Colonic mucosa (tissue), 4 donors: ENCODE measurements around the gene RBAK. TPM values are rescaled to one million over a fixed set of nuclear protein-coding genes. Genes with fewer than 3 reads are reported as not detected.
"Not testable (repeated sequence)": the region's sequence is repeated elsewhere in the genome, so short reads cannot be mapped to it uniquely, and the experiment has no call there.

Experiments used
- DNase-seq: peaks from one replicate; pipeline ENCODE4 v3.0.0-alpha.2; 2020
- H3K27ac ChIP-seq: fragments of 200-600 bp; one replicate; pipeline ENCODE4 v1.8.0; 2021
- H3K27me3 ChIP-seq: fragments of 200-600 bp; one replicate; pipeline ENCODE4 v1.8.0; 2021
- H3K36me3 ChIP-seq: fragments of 200-600 bp; one replicate; pipeline ENCODE4 v1.8.0; 2021
- H3K4me1 ChIP-seq: fragments of 200-600 bp; one replicate; pipeline ENCODE4 v1.8.0; 2021; ENCODE audit warnings: mild to moderate bottlenecking
- H3K4me3 ChIP-seq: fragments of 200-600 bp; one replicate; pipeline ENCODE4 v1.8.0; 2021
- H3K9ac ChIP-seq, 2 donors: one replicate each; pipeline ENCODE4 v1.7.0; 2013; ENCODE audit warnings: control low read depth in 2 of 2, low read depth in 2 of 2, low read length in 2 of 2
- H3K9me3 ChIP-seq: fragments of 200-600 bp; one replicate; pipeline ENCODE4 v1.8.0; 2021
- intact Hi-C: fragments of 100-400 bp; cut with DNase I; formaldehyde crosslinking; loops from one replicate; pipeline ENCODE4 v1.14.1; 2022
- total RNA-seq, 2 donors: library from RNA; stranded (reverse); fragmentation: NEBNext Ultra II Directional in 1 of 2; extraction: Animal tissue kit (Norgen Biotek cat#: 25700) in 1 of 2; gene quantifications; one replicate each; pipeline ENCODE4 v1.2.1, GENCODE V29; 2021
- TF ChIP-seq, protein P1 (sequence below): fragments of 200-600 bp; IDR thresholded peaks from one replicate; pipeline ENCODE4 v1.8.0; 2022; ENCODE audit warnings: antibody characterized with exemption, mild to moderate bottlenecking
- donor health status: healthy.
- donor health status: DM: no; HTN: no; CAD: no.
- donor health status: DM: no; HTN: no; CAD: no.

Gene RBAK
- total RNA-seq, 2 donors from 2014 or later, result 8.0 to 11.8 TPM

DNA sequence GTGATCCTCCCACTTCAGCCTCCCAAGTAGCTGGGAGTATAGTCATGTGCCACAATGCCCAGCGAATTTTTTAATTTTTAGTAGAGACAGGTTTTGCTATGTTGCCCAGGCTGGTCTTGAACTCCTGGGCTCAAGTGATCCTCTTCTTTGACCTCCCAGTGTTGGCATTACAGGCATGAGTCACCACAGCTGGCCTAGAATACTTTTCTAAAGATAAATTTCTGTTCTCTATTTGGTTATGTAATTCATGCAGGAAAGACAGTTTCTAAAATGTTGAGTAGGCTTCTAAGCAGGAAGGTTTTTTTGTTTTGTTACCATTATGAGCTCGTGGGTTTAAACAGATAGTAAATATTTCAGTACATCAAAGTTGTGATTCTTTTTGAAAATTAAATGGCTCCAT, 5.0 kb downstream of the RBAK start:
- Histone ChIP-seq H3K27me3 (no peaks in the 10 kb centered on the region), H3K27ac (no peak overlapping the region), H3K9ac (no peak overlapping the region), H3K4me3 (no peak overlapping the region), H3K4me1 (no peaks in the 10 kb centered on the region), H3K9me3 (no peaks in the 10 kb centered on the region), H3K36me3 (no peaks in the 10 kb centered on the region)
- TF ChIP-seq, protein P1, sequence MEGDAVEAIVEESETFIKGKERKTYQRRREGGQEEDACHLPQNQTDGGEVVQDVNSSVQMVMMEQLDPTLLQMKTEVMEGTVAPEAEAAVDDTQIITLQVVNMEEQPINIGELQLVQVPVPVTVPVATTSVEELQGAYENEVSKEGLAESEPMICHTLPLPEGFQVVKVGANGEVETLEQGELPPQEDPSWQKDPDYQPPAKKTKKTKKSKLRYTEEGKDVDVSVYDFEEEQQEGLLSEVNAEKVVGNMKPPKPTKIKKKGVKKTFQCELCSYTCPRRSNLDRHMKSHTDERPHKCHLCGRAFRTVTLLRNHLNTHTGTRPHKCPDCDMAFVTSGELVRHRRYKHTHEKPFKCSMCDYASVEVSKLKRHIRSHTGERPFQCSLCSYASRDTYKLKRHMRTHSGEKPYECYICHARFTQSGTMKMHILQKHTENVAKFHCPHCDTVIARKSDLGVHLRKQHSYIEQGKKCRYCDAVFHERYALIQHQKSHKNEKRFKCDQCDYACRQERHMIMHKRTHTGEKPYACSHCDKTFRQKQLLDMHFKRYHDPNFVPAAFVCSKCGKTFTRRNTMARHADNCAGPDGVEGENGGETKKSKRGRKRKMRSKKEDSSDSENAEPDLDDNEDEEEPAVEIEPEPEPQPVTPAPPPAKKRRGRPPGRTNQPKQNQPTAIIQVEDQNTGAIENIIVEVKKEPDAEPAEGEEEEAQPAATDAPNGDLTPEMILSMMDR, result no peak
- intact Hi-C loops, result no loop called here
- DNase-seq, result no peak

DNA sequence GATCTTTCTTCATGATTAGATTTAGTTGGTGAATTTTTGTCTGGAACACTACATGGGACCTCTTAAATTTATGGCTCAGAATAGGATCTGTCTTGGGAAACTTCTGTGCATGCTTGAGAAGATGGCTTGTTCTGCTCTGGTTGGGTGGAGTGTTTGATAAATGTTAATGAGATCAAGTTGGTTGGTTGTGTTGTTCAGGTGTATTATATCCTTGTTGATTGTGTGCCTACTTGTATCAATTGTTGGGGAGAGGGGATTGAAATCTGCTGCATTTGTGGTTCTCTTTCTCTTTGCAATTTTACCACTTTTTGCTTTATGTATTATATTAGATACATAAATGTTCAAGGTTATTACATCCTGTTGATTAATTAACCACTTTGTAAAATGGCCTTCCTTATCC, 6.1 kb downstream of the RBAK start:
- DNase-seq, intact Hi-C loops, H3K27me3 ChIP-seq, H3K9ac ChIP-seq, H3K4me1 ChIP-seq, H3K36me3 ChIP-seq, H3K27ac ChIP-seq, H3K4me3 ChIP-seq, H3K9me3 ChIP-seq: not testable (repeated sequence)

DNA sequence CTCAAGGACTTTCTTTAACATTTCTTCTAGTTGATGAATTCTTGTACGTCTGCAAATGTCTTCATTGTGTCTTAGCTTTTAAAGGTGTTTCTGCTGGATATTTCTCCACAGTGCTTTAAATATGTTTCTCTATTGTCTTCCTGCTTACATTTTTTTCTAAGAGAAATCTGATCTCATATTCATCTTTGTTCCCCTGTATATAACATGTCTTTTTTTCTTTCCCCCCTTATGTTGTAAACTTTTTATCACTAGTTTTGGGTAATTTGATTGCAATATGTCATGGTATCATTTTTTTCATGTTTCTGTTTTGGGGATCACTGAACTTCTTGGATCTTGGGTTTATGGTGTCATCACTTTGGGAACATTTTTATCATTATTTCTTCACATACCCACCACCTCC, 7.5 kb downstream of the RBAK start:
- TF ChIP-seq, protein P1, result no peak
- Histone ChIP-seq H3K9me3 (no peaks in the 10 kb centered on the region), H3K36me3 (peaks cover 10% of the 10 kb centered on the region), H3K27me3 (no peaks in the 10 kb centered on the region), H3K4me1 (no peaks in the 10 kb centered on the region), H3K27ac (no peak overlapping the region), H3K9ac (no peak overlapping the region), H3K4me3 (no peak overlapping the region)
- intact Hi-C loops, result no loop called here
- DNase-seq, result no peak

DNA sequence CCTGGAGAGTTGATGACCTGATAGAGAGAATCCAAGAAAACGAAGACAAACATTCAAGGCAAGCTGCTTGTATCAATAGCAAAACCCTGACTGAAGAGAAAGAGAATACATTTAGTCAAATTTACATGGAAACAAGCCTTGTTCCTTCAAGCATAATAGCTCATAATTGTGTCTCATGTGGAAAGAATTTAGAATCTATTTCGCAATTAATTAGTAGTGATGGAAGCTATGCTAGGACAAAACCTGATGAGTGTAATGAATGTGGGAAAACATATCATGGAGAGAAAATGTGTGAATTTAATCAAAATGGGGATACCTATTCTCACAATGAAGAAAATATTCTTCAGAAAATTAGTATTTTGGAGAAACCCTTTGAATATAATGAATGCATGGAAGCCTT, 18.0 kb downstream of the RBAK start:
- Histone ChIP-seq H3K27me3 (no peaks in the 10 kb centered on the region), H3K9ac (no peak overlapping the region), H3K4me3 (no peak overlapping the region), H3K36me3 (peaks cover 51% of the 10 kb centered on the region), H3K9me3 (peaks cover 21% of the 10 kb centered on the region), H3K4me1 (no peaks in the 10 kb centered on the region), H3K27ac (no peak overlapping the region)
- no peak for DNase-seq
- intact Hi-C loops, result no loop called here
- TF ChIP-seq, protein P1, result no peak

DNA sequence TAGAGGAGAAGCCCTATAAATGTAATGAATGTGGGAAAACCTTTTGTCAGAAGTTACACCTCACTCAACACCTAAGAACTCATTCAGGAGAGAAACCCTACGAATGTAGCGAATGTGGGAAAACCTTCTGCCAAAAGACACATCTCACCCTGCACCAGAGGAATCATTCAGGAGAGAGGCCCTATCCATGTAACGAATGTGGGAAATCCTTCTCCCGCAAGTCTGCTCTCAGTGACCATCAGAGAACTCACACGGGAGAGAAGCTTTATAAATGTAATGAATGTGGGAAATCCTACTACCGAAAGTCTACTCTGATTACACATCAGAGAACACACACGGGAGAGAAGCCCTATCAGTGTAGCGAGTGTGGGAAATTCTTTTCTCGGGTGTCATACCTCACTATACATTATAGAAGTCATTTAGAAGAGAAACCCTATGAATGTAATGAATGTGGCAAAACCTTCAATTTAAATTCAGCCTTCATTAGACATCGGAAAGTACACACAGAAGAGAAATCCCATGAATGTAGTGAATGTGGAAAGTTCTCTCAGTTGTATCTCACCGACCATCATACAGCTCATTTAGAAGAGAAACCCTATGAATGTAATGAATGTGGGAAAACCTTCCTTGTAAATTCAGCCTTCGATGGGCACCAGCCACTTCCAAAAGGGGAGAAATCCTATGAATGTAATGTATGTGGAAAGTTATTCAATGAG, 18.9 kb downstream of the RBAK start:
- Histone ChIP-seq H3K27ac (no peak overlapping the region), H3K4me3 (no peak overlapping the region), H3K4me1 (no peaks in the 10 kb centered on the region), H3K9ac (no peak overlapping the region), H3K27me3 (no peaks in the 10 kb centered on the region), H3K9me3 (peaks cover 21% of the 10 kb centered on the region), H3K36me3 (peaks cover 42% of the 10 kb centered on the region)
- TF ChIP-seq, protein P1, result no peak
- intact Hi-C loops, result no loop called here
- no peak for DNase-seq

DNA sequence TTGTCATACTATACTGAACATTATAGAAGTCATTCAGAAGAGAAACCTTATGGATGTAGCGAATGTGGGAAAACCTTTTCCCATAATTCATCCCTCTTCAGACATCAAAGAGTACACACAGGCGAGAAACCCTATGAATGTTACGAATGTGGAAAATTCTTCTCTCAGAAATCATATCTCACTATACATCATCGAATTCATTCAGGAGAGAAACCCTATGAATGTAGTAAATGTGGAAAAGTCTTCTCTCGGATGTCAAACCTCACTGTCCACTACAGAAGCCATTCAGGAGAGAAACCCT, 19.4 kb downstream of the RBAK start:
- Histone ChIP-seq H3K27ac (no peak overlapping the region), H3K9me3 (peaks cover 21% of the 10 kb centered on the region), H3K4me3 (no peak overlapping the region), H3K36me3 (peaks cover 37% of the 10 kb centered on the region), H3K4me1 (no peaks in the 10 kb centered on the region), H3K9ac (no peak overlapping the region), H3K27me3 (no peaks in the 10 kb centered on the region)
- intact Hi-C loops, result no loop called here
- TF ChIP-seq, protein P1, result no peak
- DNase-seq, result no peak
